Measurements from ENCODE around the gene C21orf91.

GRCh38 chr21:17785403-17785788 lies 33.8 kb downstream of the C21orf91 start:
- TF ChIP-seq SP1 (IDR thresholded peaks at IDR 0.05) (no peak), CTBP1 (IDR thresholded peaks at IDR 0.05; ENCODE audit: borderline replicate concordance) (no peak), SUZ12 (IDR thresholded peaks at IDR 0.05) (no peak), NFRKB (IDR thresholded peaks at IDR 0.05) (no peak), BHLHE40 (IDR thresholded peaks at IDR 0.05; ENCODE audit: borderline replicate concordance) (no peak), ZNF384 (IDR thresholded peaks at IDR 0.05) (no peak), FOXA1 (IDR thresholded peaks at IDR 0.05) (no peak), FOXM1 (IDR thresholded peaks at IDR 0.05; ENCODE audit: borderline replicate concordance) (no peak)

Measured in HEK293T (cell line).